SH-SY5Y (cell line): Measurements from ENCODE around the gene INPP4B.

ENCODE experiments used
- GATA2 ChIP-seq: IDR thresholded peaks from 2 replicates; pipeline ENCODE4 v1.6.1; 2011; ENCODE audit warnings: mild to moderate bottlenecking, low read depth, low read length
- GATA3 ChIP-seq: IDR thresholded peaks from 2 replicates; pipeline ENCODE4 v1.6.1; 2011; ENCODE audit warnings: low read depth, mild to moderate bottlenecking, low read length, moderate library complexity

GRCh38 chr4:142850478-142850877 is 4.4 kb upstream of the INPP4B start:
- TF ChIP-seq GATA2 (no peak), GATA3 (no peak)
